Stimulated activated CD4-positive, alpha-beta T cell treated with anti-CD3 and anti-CD28 coated beads, Interleukin-4, amount 100 ng/mL, for 48 hours (primary cell): ENCODE results near the gene PGBD5.

Source experiments
- DNase-seq, 2 donors: peaks; one replicate each; pipeline ENCODE4 v3.0.0-alpha.2; 2020; ENCODE audit warnings: low read depth in 2 of 2

The PGBD5 gene

DNA sequence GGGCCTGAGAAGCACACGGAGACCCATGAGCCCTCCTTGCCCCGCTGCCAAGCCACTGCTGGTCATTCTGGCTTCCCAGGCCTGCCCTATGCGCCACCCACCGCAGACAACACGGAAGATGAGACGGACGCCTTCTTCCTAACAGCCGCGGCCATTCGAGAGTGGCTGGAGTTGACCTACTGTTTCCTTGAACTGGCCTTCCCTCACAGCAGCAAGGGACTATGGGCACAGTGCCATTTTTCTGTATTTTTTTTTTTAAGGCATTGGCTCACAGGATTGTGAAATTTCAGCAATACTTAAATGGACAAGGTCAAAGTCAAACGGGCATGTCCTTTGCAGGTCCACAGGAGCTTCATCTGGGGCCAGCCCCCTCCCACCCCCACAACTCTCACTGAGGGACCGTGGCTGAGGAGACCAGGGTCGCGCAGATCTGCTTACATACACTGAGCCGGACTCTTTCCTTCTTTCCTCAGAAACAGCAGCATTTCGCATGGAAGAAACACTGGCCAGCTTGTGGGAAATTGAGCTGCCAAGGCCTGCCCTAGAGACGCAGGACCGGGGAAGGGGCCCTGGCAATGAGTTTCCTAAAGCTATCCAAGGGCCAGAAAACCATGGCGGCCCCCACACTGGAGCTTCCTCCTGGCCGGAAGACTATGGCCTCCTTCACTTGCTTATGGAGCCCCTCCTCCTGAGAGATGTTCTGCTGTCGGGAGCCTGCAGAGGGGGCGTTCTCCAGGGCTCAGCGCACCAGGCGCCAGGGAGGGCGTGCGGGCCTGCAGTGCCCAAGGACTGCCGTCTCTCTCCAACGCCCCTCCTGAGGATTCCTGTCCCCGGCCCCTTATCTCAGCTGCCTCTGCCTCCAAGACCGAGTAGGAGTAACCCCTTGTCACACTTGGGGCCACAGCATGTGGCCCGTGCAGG is 98.9 kb downstream of the PGBD5 start:
- no peak for DNase-seq

DNA sequence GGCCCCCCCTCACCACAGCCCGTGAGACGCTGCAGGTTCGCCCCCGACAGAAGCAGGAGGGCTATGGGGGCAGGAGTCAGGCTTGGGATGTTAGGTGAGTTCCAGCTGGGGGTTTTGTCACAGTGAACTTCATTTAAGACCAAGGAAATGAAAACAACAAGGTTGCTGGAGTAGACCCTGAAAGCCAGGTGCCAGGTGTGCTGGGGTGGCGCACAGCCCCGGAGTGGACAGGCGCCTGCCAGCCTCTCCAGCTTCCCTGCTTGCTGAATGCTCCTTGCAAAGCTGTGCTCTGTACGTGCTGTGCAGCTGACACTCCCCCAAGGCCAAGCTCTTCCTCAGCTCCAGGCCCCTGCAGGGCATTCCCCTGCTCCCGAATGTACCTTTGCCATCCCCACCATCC is 102.4 kb downstream of the PGBD5 start:
- DNase-seq: no peak

DNA sequence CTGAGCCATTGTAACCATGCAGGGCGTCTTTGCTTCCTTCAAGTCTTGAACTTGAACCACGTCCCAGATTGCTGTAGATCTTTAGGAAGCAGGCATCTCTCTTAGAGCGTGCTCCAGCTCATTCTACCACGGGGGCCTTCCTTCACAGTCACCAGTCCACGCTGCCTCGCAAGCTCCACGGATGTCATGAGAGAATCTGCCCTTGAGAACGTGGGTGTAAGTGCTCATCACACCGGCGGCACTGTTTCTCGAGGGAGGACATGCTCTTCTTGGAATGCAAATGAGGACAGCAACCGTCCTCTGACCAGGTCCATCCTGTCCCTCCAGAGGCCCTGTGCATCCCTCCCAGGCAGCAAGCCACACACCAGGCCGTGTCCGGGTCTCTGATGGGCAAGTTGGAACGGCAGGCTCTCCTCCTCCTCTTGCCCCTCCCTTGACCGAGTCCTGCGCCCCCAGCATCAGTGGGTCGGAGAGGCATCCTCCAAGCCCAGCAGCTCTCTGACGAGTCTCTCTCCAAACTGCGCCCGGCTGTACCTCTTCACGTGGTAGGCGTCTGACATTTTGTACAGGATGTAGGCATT is 103.1 kb downstream of the PGBD5 start:
- DNase-seq: no peak

GRCh38 chr1:230322421-230322756 is 103.7 kb downstream of the PGBD5 start:
- DNase-seq: no peak

DNA sequence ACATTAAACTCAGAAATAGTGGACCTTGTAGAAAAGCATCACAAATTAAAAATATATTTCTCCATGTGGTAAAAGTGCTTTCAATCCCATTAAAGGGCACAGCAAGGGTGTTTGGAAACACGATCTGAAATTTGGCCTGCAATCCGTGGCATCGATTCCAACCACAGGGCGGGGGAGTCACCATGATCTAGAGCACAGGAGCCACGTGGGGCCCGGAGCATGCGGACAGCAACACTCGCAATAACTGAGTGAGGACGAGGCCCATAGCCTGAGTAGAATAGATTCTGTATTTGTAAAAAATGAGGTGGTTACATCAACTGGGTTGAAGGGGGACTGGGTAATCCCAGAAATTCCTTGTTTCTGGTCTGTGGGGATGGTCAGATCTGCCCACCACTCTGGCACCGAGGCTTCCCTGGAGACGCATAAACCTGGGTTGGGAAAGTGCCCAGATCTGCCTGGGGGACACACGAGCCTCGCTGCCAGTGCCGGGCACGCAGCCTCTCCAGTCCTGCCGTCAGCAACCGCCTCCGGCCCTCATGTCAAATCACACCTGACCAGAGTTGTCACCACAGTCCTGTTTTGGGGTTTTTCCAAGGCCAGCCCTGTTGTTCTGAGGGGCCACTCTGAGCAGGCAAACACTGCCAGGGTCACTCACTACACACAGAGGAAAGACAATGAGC is 104.3 kb downstream of the PGBD5 start:
- DNase-seq: no peak

- no peak for DNase-seq
These were observed 104.8 kb downstream of the PGBD5 start for GRCh38 chr1:230321341-230321740.

- no peak for DNase-seq
These were observed 105.3 kb downstream of the PGBD5 start for GRCh38 chr1:230320804-230321203.

DNA sequence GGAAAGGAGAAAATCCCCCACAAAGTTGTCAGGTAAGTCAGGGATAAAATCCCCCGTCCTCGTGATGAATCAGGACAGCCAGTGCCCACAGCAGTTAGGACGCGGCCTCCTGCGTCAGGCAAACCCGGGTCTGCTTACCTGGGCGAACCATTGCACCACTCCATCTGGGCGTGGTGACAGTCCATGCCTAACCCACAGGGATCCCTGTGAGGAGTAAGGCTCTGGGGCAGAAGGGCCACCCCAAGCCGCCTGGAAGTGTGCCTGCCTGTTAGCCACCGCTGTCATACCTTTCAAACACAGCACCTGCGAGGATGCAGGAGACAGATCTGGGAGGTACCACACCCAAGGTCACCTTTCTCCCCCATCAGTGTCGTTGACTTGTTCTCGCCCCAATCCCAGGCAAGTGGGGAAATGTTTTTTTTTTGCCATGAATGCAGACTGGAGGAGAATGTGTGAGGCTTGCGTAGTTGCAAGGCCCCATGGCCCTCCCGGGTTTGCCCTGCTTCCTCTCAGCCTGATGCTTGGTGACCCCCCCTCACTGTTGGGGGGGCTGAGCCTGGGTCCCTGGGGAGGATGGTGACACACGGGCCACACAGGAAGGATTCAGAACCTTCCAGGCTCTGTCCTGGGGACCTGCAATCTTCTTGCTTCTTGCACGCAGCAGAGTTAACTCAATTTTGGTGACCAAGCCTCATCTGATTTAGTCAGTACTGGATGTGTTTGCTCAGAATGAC is 107.0 kb downstream of the PGBD5 start:
- no peak for DNase-seq

DNA sequence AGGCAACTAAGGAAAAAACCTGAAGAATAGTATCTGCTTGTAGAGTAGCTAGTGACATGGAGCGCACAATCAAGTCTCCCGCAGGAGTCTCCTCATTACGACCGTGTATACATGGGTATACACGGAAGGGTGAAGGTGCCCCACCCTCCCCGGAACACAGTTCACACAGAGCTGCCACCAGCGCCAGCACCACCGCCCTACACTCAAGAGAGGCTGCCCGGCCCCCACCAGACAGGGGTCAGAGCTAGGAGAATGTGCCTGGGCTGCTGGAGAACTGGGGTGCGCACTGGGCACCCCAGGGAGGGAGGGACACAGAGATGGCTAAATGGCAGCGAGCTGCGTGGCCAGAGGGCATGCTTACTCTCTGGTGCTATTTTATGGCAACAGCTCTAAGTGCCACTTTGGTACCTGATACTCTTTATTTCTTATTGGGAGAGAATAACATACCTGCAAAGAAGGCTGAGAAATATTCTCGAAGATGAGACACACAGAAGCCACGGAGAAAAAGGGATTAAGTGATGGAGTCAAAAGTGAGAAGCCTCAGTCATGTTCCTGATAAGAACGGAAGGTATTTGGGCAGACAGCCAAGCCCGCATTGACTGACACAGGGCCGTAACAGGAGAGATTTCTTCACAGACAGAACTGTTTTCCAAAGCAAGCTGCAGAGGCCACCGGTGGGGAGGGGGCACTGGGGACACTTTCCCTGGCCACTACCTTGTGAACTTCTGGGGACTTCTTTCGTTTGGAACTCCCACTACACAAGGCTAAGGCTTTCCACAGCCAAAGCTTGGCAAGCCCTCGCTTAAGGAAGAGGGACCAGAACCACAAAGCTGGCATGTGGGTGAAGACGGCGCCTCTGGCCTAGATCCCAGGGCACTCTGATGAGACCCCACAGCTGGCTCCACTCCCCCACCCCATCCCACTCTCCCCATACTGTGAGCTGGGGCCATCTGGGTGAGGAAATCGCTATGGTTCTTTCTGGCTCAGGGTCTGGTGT is 108.0 kb downstream of the PGBD5 start:
- DNase-seq: no peak

- DNase-seq: no peak
These were observed 109.0 kb downstream of the PGBD5 start for GRCh38 chr1:230316864-230317745.

DNA sequence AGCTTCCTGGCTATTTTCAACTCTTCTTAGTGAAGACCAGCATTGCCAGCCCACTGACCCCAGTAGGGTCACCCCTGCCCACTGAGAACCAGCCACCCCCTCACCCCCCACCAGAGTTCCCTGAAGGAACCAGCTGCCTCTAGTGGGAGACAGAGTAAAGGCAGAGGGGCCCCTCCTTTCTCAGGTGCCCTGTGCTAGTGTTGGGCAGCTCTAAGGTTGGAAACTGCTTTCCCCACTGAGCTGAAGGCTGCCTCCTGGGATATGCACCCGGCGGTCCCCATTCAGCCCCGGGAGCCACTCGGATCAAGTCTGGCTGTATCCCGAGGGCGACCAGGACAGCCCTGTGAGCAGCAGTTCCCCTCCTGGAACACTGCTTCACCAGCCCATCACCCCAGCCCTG is 111.0 kb downstream of the PGBD5 start:
- DNase-seq: no peak

GRCh38 chr1:230314142-230314470 is 112.0 kb downstream of the PGBD5 start:
- DNase-seq: no peak

GRCh38 chr1:230313453-230314141 is 112.5 kb downstream of the PGBD5 start:
- no peak for DNase-seq

GRCh38 chr1:230312676-230313075 is 113.5 kb downstream of the PGBD5 start:
- no peak for DNase-seq

DNA sequence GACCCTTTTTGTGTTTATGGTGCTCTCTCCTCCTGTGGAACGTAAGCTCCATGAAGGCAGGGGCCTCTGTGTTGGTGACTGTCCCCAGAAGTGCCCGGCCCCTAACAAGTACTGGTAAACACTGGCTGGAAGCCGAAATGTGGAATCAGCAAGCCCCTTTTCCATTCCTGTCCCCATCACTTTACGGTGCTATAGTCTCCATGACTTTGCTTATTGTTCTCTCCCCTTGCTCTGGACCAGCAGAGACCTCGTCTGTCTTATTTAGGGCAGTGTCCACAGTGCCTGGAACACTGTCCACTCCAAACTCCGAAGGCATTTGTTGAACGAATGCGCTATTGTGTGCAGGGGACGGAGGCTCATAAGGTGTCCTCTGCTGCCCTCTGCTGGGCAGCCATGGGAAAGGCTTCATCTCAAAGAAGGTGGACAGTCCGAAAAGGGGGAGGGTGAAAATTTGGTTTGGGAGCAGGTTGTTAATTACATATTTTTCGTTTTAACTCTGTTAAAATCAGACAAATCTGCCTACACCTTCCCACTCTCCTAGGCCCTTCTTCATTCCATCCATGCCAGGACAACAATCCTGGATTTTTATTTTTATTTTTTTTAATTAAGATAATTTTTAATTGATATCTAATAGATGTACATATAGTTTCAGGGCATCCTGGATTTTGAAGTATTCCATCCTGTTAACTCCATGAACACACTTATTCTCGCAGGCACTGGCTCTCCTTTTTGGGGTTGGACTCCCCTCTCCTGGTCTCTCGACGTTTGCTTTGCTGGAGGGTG is 115.6 kb downstream of the PGBD5 start:
- peak; percentile 34 to 51 for DNase-seq

DNA sequence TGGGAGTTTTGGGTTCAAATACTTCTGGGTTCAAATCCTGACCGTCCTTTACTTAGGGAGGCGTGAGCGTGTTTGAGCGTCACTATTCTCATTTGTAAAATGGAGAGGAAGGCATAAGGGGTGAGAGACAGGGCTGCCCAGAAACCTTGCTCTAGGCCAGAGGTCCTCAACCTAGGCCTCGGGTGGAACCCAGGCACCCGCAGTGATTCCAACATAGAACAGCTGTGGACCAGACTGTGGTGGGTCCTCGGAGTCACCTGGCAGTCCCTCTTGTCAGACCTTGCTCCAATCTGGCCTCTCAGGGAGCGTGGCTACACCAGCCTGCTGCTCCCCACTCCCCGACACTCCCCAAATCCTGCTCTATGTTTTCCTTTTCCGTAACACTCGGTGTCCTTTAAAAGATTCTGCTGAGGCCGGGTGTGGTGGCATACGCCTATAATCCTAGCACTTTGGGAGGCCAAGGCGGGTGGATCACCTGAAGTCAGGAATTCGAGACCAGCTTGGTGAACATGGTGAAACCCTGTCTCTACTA is 116.4 kb downstream of the PGBD5 start:
- DNase-seq: no peak

DNA sequence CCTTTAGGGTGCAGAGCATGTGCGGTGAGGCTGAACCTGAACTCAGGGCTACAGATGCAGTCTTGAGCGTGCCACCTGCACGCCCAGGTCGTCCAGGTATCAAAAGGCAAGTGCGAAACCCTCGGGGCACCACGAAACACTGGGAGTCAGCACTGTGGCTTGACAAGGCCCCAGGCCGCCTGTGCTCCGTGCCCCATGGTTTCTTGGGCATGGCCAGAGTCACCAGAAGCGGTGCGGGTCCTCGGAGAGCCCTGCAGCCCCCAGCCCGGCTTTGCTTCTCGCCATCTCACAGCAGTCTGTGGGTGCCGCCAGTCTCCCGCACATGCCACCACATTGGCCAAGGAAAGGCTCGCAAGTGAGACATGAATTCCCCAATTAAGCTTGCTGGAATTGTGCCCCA is 117.3 kb downstream of the PGBD5 start:
- DNase-seq: no peak

DNA sequence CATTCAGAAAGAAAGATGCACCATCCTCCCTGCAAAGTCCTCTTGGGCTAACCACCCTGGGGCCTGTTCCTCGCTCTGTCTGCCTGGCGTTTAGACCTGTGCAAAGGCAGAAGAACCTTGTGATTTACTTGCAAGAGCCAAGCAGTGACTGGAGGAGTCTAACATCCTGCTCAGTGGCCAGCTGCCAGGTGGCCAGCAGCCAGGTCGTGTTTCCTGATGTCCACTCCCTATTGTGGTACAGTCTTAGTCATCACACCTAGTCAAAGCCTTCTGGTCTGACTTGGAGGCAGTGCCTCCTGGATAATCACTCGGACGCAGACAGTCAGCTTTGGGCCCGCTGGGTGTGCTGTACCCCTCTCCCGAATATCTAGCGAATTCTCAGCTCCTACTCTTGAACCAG is 118.1 kb downstream of the PGBD5 start:
- no peak for DNase-seq
